ENCODE results near the gene MIER1.

DNA sequence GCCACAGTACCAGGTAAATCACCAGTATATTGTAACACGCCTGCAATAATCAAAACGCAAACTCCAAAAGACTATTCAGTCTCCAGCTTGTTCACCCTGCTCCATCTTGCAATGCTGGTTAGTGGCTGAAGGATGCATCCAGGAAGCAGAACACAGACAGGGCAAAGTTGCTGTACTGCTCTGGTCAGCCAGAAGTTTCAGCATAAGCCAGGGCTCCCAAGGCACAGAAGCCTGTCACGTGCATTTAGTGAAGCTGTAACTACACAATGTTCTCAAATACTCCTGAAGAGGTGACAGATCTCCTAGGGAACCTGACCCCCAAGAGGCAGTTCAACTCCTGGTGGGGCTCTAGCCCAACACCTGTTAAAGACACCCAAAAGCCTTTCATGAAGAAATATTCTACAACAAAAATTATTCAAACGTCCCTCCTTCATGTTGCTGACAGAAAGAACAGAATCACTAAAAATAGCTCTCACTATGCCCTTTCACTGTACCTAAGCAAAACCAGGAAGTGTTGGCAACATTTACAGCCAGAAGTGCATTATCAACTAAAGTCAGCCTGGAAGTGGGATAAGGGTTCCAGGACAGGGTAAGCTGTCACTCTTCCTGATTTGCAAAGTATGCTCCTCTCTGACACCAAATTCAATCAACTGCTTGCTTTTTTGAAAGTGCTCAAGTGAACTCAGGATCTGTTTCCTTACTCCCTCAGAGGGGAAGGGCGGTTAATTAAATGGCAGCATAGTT is 77.1 kb downstream of the MIER1 start:
- TF ChIP-seq, protein P1, sequence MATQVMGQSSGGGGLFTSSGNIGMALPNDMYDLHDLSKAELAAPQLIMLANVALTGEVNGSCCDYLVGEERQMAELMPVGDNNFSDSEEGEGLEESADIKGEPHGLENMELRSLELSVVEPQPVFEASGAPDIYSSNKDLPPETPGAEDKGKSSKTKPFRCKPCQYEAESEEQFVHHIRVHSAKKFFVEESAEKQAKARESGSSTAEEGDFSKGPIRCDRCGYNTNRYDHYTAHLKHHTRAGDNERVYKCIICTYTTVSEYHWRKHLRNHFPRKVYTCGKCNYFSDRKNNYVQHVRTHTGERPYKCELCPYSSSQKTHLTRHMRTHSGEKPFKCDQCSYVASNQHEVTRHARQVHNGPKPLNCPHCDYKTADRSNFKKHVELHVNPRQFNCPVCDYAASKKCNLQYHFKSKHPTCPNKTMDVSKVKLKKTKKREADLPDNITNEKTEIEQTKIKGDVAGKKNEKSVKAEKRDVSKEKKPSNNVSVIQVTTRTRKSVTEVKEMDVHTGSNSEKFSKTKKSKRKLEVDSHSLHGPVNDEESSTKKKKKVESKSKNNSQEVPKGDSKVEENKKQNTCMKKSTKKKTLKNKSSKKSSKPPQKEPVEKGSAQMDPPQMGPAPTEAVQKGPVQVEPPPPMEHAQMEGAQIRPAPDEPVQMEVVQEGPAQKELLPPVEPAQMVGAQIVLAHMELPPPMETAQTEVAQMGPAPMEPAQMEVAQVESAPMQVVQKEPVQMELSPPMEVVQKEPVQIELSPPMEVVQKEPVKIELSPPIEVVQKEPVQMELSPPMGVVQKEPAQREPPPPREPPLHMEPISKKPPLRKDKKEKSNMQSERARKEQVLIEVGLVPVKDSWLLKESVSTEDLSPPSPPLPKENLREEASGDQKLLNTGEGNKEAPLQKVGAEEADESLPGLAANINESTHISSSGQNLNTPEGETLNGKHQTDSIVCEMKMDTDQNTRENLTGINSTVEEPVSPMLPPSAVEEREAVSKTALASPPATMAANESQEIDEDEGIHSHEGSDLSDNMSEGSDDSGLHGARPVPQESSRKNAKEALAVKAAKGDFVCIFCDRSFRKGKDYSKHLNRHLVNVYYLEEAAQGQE (IDR thresholded peaks at IDR 0.05; ENCODE audit: low read depth) = no peak
- TF ChIP-seq, protein P2, sequence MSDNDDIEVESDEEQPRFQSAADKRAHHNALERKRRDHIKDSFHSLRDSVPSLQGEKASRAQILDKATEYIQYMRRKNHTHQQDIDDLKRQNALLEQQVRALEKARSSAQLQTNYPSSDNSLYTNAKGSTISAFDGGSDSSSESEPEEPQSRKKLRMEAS (IDR thresholded peaks at IDR 0.05) = no peak
- TF ChIP-seq, protein P3, sequence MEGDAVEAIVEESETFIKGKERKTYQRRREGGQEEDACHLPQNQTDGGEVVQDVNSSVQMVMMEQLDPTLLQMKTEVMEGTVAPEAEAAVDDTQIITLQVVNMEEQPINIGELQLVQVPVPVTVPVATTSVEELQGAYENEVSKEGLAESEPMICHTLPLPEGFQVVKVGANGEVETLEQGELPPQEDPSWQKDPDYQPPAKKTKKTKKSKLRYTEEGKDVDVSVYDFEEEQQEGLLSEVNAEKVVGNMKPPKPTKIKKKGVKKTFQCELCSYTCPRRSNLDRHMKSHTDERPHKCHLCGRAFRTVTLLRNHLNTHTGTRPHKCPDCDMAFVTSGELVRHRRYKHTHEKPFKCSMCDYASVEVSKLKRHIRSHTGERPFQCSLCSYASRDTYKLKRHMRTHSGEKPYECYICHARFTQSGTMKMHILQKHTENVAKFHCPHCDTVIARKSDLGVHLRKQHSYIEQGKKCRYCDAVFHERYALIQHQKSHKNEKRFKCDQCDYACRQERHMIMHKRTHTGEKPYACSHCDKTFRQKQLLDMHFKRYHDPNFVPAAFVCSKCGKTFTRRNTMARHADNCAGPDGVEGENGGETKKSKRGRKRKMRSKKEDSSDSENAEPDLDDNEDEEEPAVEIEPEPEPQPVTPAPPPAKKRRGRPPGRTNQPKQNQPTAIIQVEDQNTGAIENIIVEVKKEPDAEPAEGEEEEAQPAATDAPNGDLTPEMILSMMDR (IDR thresholded peaks at IDR 0.05 in 2 of 3, conservative IDR thresholded peaks at IDR 0.05 in 1 of 3; ENCODE audit: borderline replicate concordance in 1 of 3, insufficient read depth in 1 of 3, low read depth in 2 of 3, low read length in 2 of 3) = no peak
- no peak for TF ChIP-seq POLR2A (IDR thresholded peaks at IDR 0.05; ENCODE audit: borderline replicate concordance, extremely low read depth, insufficient read depth, insufficient read length)
- TF ChIP-seq EZH2 (IDR thresholded peaks at IDR 0.05) = no peak
- TF ChIP-seq, protein P4, sequence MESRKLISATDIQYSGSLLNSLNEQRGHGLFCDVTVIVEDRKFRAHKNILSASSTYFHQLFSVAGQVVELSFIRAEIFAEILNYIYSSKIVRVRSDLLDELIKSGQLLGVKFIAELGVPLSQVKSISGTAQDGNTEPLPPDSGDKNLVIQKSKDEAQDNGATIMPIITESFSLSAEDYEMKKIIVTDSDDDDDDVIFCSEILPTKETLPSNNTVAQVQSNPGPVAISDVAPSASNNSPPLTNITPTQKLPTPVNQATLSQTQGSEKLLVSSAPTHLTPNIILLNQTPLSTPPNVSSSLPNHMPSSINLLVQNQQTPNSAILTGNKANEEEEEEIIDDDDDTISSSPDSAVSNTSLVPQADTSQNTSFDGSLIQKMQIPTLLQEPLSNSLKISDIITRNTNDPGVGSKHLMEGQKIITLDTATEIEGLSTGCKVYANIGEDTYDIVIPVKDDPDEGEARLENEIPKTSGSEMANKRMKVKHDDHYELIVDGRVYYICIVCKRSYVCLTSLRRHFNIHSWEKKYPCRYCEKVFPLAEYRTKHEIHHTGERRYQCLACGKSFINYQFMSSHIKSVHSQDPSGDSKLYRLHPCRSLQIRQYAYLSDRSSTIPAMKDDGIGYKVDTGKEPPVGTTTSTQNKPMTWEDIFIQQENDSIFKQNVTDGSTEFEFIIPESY (IDR thresholded peaks at IDR 0.05; ENCODE audit: extremely low read depth, insufficient replicate concordance, low read length) = no peak
- TF ChIP-seq FOSL1 (IDR thresholded peaks at IDR 0.05; ENCODE audit: low read depth) = no peak
- no peak for TF ChIP-seq SRF (IDR thresholded peaks at IDR 0.05; ENCODE audit: low read depth)
- no peak for TF ChIP-seq YY1 (IDR thresholded peaks at IDR 0.05; ENCODE audit: extremely low read depth, insufficient replicate concordance, low read depth, low read length)
- no peak for TF ChIP-seq CBX3 (IDR thresholded peaks at IDR 0.05; ENCODE audit: low read depth)
- no peak for TF ChIP-seq RAD21 (IDR thresholded peaks at IDR 0.05; ENCODE audit: low read depth)
